ENCODE measurements around the gene SEMA4A.

DNA sequence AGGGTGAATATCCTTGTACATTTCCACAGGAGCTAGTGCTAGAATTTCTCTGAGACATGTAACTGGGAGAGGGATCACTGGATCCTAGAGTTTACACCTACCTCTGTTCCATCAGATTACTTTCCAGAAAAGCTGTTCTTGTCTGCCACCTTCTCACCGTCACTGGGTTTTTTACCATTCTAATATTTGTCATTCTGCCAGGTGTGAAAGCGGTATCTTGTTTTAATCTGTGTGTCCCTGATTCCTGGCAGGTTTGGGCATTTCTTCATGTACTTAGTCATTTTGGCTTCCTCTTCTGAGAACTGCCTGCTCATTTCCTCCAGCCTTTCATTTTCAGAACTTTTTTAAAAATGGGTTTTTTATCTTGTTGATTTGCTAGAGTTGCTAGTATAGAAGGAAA is 64.5 kb downstream of the SEMA4A start:
- TF ChIP-seq, protein P1, sequence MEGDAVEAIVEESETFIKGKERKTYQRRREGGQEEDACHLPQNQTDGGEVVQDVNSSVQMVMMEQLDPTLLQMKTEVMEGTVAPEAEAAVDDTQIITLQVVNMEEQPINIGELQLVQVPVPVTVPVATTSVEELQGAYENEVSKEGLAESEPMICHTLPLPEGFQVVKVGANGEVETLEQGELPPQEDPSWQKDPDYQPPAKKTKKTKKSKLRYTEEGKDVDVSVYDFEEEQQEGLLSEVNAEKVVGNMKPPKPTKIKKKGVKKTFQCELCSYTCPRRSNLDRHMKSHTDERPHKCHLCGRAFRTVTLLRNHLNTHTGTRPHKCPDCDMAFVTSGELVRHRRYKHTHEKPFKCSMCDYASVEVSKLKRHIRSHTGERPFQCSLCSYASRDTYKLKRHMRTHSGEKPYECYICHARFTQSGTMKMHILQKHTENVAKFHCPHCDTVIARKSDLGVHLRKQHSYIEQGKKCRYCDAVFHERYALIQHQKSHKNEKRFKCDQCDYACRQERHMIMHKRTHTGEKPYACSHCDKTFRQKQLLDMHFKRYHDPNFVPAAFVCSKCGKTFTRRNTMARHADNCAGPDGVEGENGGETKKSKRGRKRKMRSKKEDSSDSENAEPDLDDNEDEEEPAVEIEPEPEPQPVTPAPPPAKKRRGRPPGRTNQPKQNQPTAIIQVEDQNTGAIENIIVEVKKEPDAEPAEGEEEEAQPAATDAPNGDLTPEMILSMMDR (IDR thresholded peaks at IDR 0.05), result no peak
- TF ChIP-seq POLR2A (IDR thresholded peaks at IDR 0.05), result no peak
- no peak for TF ChIP-seq EP300 (IDR thresholded peaks at IDR 0.05)
